Stimulated activated naive CD8-positive, alpha-beta T cell treated with anti-CD3 and anti-CD28 coated beads, Interleukin-15, Interleukin-2, amounts not matched to agents 100 U/mL and 50 U/mL, for 24 hours (primary cell): ENCODE measurements around the gene HOXA4.

Experiments
- ATAC-seq: fragments of 150-1000 bp; cut with Tn5 transposase; one replicate; pipeline ENCODE4 v1.10.0; 2021
- DNase-seq: peaks from one replicate; pipeline ENCODE4 v3.0.0; 2021

The HOXA4 gene

GRCh38 chr7:27104341-27105058 lies 26.1 kb downstream of the HOXA4 start:
- no peak for ATAC-seq

GRCh38 chr7:27103489-27104226 lies 26.9 kb downstream of the HOXA4 start:
- ATAC-seq (no peak), DNase-seq (no peak)

More at GRCh38 chr7:27104341-27105058, 26.1 kb downstream of the HOXA4 start:
- DNase-seq: no peak

GRCh38 chr7:27102581-27103442 lies 27.7 kb downstream of the HOXA4 start, which contains the start of gene HOXA2:
TSS of gene HOXA2 (minus strand) at chr7:27102683. CDS start at chr7:27102500, 183 bp downstream.
- ATAC-seq (no peak), DNase-seq (no peak)

GRCh38 chr7:27101957-27102580 lies 28.5 kb downstream of the HOXA4 start:
- no peak for DNase-seq
- no peak for ATAC-seq

- ATAC-seq: no peak
- DNase-seq: no peak
These were observed 29.2 kb downstream of the HOXA4 start for GRCh38 chr7:27101171-27101956.

GRCh38 chr7:27100694-27101170 lies 29.8 kb downstream of the HOXA4 start:
- ATAC-seq: no peak
- DNase-seq: no peak

DNA sequence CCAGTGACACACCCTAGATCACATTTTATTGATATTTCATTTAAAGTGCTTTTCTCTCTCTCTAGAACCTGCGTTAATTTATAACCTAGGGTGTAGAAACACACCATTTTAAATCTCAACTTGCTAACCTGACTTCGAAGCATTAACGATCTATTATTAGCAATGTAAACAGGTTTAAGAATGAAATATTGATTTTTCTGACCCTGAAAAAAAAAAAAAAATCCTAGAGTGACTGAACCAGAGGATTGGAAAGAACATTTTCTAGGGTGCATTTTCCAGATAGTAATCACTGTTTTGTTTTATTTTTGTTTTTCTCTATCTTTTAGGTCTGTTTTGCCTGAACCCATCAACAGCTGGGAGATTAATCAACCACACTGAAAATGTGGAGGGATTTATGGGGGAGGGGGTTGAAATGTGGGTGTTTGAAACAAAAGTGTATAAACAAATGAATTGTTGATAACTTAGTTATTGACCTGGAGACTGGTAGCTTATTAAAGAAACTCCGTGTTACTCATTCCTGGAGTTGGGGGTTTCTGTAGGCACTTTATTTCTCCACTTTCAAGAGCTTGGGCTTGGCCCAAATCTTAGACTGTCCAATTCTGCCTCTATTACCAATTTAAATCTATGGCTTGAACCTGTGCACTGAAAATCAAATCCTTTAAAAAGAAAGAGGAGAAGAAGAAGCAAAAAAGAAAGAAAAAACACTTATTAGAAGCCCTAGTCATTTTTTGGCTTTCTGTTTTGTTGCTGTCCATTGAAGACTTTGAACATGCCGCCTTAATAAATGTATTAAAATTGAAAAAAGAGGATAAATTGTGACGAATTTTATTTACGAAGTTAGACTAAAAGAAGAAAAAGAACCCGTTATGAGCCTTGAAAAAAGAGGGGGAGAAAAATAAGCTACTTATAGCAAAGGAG lies 30.8 kb downstream of the HOXA4 start:
- ATAC-seq (no peak), DNase-seq (no peak)

- no peak for DNase-seq
- no peak for ATAC-seq
These were observed 31.7 kb downstream of the HOXA4 start for GRCh38 chr7:27098578-27099451.

GRCh38 chr7:27097686-27098577 lies 32.6 kb downstream of the HOXA4 start:
- no peak for ATAC-seq
- no peak for DNase-seq

DNA sequence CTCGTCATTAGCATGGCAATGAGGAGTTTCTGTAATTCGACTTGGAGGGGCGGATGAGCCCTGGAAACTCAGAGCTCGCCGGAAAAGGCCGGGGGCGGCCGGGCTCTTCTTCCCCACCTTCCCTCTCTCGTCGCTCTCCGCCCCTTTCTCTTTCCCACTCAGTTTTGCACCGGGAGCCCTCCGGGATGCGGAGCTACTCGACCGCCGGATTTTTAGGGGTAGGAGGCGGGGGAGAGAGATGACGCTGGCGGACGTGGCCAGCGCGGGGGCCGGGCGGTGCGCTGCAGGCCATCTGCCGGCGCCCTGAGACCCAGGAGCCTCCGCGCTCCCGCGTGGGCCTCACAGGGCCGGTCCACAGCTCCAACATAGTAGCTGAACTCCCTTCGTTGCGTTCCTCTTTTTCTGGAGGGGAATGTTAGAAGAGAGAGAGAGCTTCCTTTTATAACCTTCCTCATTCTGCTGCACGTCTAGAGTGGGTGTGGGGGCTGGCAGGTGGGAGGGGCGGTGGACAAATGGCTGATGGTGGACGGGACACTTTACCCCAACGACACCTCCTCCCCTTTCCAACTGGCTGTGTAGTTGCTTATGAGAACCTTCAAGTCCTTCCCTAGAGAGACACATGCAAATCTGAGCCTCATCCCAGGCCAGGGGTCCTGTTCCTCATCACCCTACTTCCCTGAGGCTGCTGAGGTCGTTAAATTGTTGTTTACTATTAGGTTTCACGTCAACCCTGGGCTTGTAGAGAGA lies 33.6 kb downstream of the HOXA4 start:
- DNase-seq (peak; percentile 17), ATAC-seq (no peak)

DNA sequence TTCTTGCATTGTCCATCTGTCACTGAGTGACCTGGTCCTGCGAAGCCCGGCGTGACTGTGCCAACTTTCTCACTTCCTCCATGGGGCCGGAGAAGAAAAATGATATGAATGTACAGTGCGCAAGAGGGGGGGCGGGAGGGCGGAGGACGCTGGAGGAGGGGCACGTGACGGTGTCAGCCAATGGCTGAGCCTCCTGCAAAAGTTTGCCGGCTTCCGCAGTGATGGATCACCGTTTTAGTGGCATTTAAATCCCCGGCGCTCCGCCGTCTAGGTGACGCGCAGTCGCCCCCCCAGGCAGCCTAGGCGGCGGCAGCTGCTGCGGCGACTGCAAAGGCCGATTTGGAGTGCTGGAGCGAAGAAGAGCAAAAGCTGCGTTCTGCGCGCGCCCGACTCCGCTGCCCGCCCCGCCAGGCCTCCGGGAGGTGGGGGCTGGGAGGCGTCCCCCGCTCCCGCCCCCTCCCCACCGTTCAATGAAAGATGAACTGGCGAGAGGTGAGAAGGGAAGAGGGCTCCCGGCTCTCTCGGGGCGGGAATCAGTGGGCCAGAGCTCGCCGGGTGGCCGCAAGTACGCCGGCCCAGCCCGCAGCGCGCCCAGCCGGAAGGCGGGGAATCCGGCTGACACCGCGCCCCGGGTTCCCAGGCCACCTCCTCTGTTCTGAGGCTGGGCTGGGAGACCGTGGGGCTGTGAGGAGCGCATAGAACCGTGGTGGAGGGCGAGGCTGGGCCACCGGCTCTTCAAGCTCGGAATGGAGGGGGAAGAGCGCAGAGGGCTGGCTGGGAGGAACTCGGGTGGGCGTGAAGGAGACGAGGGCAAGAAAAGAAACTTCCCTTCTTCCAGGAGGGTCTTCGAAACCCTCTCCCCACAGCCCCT lies 34.4 kb downstream of the HOXA4 start, which contains the start of gene HOXA1:
Gene HOXA1, minus strand, starts transcription at position 104 of the 871 bp plus-strand sequence. Its CDS starts 88 bp downstream, at position 16.
- DNase-seq (peak; percentile 78), ATAC-seq (peak; percentile 91)

DNA sequence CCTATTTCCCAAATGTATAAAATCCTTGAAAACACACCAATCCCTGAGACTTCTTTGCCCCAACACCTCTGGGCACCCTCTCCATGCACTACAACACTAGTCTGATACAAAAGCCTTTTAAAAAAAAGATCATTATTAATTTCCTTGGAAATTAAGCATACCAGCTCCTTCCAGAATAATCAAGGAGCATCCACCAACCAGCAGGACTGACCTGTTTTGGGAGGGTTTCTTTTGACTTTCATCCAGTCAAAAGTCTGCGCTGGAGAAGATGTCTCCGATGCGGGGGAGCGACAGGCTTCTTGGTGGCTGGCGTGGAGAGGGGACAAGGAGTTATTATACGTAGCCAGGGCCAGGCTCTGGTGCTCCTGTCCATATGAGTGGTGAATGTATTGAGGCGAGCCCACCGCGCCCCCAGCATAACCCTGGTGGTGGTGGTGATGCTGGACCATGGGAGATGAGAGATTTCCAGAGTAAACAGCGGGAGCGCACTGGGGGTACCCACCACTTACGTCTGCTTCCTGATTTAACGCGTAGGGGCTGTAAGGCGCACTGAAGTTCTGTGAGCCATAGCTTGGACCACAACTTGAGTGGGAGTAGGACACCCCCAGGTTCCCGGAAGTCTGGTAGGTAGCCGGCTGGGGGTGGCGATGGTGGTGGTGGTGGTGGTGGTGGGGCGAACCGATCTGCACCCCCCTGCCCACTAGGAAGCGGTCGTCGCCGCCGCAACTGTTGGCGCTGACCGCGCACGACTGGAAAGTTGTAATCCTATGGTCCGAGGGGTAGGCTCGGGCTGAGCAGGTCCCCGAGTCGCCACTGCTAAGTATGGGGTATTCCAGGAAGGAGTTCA lies 35.3 kb downstream of the HOXA4 start:
- no peak for ATAC-seq
- peak; percentile 24 for DNase-seq

DNA sequence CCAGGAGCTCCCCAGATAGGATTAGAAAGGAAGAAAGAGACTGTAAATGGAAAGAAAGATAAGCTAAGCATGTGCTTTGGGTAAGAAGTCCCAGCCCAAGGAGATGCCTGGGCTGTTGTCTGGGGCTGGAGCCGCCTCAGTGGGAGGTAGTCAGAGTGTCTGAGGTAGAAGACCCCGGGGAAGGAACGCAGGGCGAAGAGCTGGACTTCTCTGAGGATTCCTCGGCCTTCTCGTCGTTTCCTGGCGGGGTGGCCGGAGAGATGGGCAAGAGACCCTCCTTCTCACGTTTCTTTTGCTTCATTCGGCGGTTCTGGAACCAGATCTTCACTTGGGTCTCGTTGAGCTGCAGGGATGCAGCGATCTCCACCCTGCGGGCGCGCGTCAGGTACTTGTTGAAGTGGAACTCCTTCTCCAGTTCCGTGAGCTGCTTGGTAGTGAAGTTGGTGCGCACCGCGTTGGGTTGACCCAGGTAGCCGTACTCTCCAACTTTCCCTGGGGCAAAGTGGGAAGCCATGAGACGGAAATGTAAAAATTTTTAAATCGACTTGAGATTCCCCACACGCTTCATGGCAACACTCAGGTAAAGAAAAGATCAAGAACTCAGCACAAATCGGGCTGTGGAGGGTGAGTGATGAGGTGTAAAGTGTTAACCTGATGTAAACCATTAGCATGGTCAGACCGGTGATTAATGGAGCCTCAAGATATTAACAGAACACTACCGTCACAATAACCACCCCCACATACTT lies 36.1 kb downstream of the HOXA4 start:
- no peak for ATAC-seq
- no peak for DNase-seq

GRCh38 chr7:27093184-27093895 lies 37.2 kb downstream of the HOXA4 start:
- no peak for ATAC-seq
- no peak for DNase-seq
